NCI-H345 (cell line): ENCODE measurements around the gene ABLIM1.

Source experiments
- DNase-seq: peaks from one replicate; lab custom pipeline; 2025; lab: John Stamatoyannopoulos, UW

Gene ABLIM1

DNA sequence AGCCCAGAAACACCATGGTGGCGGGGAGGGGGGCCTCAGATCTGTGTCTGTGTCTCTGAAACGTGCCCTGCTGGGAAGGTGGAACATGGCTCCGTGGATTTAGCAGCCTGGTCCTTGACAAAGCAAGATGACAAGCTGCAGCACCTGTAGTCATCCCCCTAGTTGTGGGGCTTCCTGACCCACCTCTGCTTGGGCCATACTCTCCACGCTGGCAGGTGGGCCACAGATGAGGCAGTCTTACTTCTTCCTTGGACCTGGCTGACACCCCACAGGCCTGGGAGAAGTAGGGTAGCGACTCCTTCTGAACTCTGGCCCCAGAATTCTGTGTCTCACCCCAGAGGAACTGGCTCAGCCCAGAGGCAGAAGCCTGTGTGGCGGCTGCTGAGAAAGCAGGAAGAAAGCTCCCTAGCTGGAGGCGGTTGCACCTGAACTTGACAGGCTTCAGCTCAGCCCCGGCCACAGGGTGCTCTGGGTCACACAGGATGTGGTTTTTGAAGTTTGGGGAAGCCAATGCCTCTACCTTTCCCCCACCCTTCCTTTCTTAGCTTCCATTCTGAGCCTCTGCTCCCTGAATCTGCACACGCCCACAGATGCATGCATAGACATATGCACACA lies 113.9 kb downstream of the ABLIM1 start:
- DNase-seq = no peak

DNA sequence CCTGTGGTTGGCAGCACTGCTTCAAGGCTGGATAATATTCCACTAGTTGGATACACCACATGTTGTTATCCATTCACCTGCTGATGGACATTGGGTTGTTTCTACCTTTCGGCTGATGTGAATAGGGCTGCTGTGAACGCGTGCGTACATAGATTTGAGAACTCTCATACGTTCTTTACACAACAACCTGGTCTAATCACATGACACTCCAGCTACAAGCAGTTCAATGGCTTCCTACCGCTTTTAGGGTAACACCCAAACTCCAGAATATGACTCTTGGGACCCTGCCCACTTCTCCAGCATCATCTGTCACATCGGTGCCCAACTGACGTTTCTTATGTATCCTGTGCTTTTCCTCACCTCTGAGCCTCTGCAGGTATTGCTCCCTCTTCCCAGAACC lies 114.6 kb downstream of the ABLIM1 start:
- DNase-seq = no peak

- DNase-seq = no peak
Observed at GRCh38 chr10:114542373-114542772, 115.7 kb downstream of the ABLIM1 start.

DNA sequence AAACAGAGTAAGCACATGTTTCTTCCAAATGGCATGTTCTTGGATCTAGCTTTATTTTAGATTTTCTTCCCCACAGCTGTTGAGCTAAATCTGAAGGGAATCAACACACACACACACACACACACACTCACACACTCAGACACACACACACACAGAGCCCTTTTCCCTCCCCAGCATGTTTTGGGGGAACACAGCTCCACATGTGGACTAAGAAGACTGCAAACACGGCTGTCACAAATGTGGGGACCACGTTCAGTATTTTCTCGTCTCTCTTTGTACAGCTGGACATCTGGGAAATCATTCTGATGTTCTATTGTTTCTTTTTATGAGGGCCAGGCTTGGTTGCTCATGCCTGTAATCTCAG lies 116.3 kb downstream of the ABLIM1 start:
- no peak for DNase-seq

DNA sequence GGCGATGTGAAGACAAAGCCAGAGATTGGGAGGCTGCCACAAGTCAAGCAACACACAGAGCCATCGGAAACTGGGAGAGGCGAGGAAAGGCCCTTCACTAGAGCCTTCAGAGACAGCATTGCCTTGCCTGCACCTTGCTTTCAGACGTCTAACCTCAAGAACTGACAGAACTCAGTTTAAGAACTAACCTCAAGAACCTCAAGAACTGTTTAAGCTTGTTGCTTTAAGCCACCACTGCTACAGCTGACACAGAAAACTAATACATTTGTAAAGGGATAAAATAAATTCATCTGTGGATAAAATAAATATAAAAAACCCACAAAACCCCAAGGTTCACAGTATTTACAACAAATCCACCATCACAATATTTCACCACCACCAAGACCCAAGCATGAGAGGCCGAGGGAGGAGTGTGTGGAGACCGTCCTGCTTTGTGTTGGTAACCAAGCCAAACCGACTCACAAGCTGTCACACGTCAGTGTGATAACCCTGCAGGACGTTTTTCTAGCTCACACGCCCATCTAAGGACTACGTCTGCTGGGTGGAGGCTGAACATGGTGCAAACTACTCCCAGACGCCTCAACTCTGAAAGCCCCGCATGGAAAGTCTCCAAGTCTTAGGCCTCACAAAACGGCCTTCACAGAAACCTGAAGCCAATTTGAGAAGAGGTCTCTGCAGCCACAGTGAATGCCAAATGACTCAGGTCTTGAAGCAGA lies 116.8 kb downstream of the ABLIM1 start:
- no peak for DNase-seq

DNA sequence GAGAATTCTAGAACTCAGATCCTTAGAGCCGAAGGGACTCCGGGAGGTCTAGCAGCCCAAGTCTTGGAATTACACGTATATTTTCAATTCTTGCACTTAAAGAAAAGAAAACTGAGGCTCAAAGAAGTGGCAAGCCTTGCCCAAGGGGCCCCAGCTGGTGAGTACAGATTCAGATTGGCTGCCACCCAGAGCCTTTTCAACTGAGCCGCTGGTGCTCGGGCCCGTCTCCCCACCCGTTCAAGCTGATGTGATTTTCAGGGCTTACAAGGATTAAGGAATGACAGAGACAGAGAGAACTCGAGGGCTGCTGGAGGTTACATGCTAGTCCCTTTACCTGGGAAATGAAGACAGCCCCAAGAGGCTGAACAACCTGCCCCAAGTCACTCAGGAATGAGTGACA lies 117.8 kb downstream of the ABLIM1 start:
- DNase-seq = no peak

- DNase-seq = no peak
Observed at GRCh38 chr10:114539623-114540022, 118.5 kb downstream of the ABLIM1 start.

DNA sequence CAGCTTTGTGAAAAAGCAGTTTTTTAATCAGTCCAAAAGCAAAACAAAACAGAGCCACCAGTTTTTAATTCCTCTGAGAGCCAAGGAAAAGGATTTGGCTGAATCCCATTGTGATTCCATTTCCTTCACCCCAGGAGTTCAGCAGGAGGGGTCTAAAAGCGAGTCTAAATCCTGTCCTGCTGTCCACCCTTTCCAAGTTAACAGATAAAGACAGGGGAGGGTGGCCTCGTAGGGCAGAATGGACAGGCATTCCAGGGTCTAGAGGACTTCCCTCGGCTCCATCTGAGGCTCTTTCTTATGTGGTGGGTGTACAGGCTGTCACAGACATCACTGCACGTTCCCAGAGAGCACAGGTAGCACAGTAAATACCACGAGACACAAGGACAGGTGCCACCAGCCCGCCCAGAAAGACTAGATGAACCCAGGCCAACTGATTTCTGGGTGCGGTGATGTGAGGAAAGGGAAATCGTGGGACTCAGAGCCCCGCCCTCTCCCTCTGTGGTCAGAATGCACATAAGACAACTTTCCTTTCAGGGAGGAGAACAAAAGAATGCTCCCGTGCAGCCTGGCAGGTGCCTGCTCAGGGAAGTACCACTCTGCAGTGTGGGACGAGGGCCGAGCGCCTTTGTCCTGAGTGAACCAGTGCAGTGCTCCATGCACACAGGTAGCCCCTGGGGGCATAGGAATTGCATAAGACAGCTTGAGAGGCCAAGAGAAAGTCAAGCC lies 119.7 kb downstream of the ABLIM1 start:
- peak; percentile 32 for DNase-seq

- no peak for DNase-seq
Observed at GRCh38 chr10:114537736-114538135, 120.3 kb downstream of the ABLIM1 start.

GRCh38 chr10:114534571-114534981 lies 123.5 kb downstream of the ABLIM1 start:
- no peak for DNase-seq

GRCh38 chr10:114532226-114532625 lies 125.8 kb downstream of the ABLIM1 start:
- no peak for DNase-seq

GRCh38 chr10:114526504-114527238 lies 131.4 kb downstream of the ABLIM1 start:
- peak; percentile 61 for DNase-seq

GRCh38 chr10:114526126-114526503 lies 132.0 kb downstream of the ABLIM1 start:
- DNase-seq = no peak

DNA sequence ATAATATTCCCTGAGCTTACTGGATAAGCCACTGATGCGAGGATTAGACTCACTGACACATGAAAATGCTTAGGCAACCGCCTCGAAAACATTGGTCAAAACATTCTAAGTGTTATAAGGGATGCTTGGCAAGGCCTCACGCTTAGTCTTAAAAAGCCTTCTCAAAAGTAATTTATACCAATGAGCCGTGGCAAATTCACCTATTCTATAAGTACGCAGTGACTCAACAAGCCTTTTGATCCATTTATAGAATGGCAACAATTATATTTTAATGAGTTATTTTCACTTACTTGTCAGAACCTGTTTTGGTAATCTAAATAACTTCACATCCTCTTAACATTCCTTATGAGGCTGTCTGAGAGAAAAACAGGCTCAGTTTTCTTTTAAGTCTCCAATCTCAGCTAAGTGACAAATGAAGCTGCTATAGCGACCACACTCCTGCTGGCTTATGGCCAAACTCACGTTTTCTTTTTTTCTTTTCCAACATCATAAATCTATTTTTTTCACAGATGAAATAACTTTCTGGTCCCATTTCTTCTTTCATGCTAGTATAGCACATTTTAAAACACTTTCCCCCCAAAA lies 132.6 kb downstream of the ABLIM1 start:
- peak; percentile 24 for DNase-seq

DNA sequence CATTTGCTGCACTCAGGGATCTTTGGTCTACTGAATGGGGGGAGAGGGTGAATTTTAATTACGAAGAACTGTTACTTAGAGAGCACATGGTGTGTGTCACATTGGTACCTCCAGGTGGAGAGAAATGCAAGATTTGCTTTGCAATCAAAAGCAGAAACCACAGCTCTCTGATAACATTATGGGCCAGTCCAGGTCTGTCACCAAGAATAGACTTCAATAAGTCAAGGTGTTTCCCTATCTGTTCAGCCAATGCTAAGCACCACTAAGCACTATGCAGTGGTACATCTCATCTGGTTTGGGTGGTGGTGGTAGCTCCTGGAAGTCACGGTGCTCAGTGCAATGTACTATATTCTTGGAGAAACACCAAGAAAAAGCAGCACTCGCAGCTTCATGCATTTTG lies 134.2 kb downstream of the ABLIM1 start:
- no peak for DNase-seq

DNA sequence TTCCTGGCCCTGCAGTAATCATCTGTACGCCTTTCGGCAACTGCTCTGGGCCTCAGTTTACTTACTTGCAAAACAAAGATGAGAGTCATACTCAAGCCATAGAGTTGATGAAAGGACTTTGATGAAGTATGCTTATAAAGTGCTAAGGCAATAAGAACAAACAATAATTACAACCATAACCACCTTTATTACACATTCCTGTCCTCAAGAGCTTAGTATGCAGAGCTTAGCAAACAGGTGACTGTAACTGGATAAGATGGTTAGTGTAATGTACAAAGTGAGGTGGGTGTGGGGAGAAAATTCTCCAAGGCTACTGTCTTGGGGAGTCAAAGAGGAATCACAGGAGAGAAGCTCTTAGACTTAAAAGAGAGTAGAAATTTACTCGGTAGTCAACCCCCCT lies 136.8 kb downstream of the ABLIM1 start:
- DNase-seq = no peak

DNA sequence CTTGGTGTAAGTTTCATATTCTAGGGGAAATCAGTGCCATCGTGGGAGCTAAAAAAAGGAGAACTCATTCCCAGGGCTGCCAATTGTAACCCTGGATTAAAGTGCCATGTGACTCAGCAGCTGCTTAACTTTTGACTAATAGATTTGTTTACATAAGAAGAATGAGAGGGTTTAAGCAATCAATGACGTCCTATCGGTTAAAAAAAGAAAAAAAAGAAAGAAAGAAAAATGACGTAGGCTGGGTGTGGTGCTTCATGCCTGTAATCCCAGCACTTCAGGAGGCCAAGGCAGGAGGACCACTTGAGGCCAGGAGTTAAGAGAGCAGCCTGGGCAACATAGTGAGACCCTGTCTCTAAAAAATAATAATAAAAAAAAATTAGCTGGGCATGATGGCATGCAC lies 137.6 kb downstream of the ABLIM1 start:
- peak; percentile 40 for DNase-seq

GRCh38 chr10:114519756-114520293 lies 138.2 kb downstream of the ABLIM1 start:
- DNase-seq = no peak

DNA sequence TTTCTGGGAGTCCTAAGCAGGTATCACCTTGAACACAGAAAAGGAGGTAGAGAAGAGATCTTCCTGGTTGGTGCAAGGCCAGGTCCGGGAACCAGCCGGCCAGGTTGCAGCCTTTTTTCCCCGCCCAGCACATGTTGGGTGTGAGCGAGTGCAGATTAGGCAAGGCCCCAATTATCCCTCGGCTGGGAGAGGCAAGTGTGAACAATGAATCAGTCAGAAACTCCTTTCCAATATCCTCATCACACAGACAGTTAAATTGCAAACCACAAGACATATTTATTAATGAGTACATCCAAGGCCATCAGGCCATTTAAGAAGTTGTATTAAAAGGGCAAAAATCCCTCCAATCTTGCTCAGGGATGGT lies 138.8 kb downstream of the ABLIM1 start:
- no peak for DNase-seq

- DNase-seq = peak; percentile 18
Observed at GRCh38 chr10:114518401-114519305, 139.4 kb downstream of the ABLIM1 start.
